Neuronal stem cell (in vitro differentiated cells): ENCODE data around the gene GHITM.
"Not testable (repeated sequence)": the region's sequence is repeated elsewhere in the genome, so short reads cannot be mapped to it uniquely, and the experiment has no call there.

Source experiments
- DNase-seq: peaks from one replicate; pipeline ENCODE4 v3.0.0-alpha.2; 2013; ENCODE audit warnings: low spot score
- H2AFZ ChIP-seq: one replicate; pipeline ENCODE4 v1.6.1; 2013; ENCODE audit warnings: mild to moderate bottlenecking, low read length, inconsistent platforms
- H2AK5ac ChIP-seq: 2 replicates; pipeline ENCODE4 v1.6.1; 2013; ENCODE audit warnings: low read depth, mild to moderate bottlenecking, inconsistent platforms, low read length, moderate library complexity, mixed read lengths
- H2BK120ac ChIP-seq: 2 replicates; pipeline ENCODE4 v1.6.1; 2013; ENCODE audit warnings: low read depth, mild to moderate bottlenecking, inconsistent platforms, low read length, moderate library complexity, mixed read lengths
- H2BK12ac ChIP-seq: one replicate; pipeline ENCODE4 v1.6.1; 2013; ENCODE audit warnings: low read length, inconsistent platforms
- H2BK15ac ChIP-seq: 2 replicates; pipeline ENCODE4 v1.6.1; 2013; ENCODE audit warnings: mild to moderate bottlenecking, low read length, inconsistent platforms, mixed read lengths
- H2BK5ac ChIP-seq: one replicate; pipeline ENCODE4 v1.6.1; 2013; ENCODE audit warnings: inconsistent platforms, mild to moderate bottlenecking, low read length, moderate library complexity
- H3K14ac ChIP-seq: one replicate; pipeline ENCODE4 v1.6.1; 2013; ENCODE audit warnings: low read length, inconsistent platforms
- H3K18ac ChIP-seq: 2 replicates; pipeline ENCODE4 v1.6.1; 2013; ENCODE audit warnings: low read length, inconsistent platforms
- H3K23ac ChIP-seq: 2 replicates; pipeline ENCODE4 v1.6.1; 2013; ENCODE audit warnings: low read depth, mild to moderate bottlenecking, mixed read lengths, low read length, inconsistent platforms; ENCODE audit not compliant: poor library complexity
- H3K27ac ChIP-seq: replicated peaks from 3 replicates; pipeline ENCODE4 v1.5.1; 2013; ENCODE audit warnings: low read length, inconsistent platforms
- H3K27me3 ChIP-seq, 3 experiments: 2 replicates each; pipeline ENCODE4 v1.6.1; 2013; ENCODE audit warnings: low read length in 3 of 3, mild to moderate bottlenecking in 2 of 3, inconsistent platforms in 1 of 3, low read depth in 1 of 3, mixed read lengths in 1 of 3, moderate library complexity in 1 of 3; ENCODE audit not compliant: control insufficient read depth in 3 of 3, insufficient read depth in 3 of 3
- H3K36me3 ChIP-seq, 2 donors: replicated peaks in 1 of 2; 2 replicates each; pipeline ENCODE4 v1.6.1; 2013; ENCODE audit warnings: low read length in 2 of 2; ENCODE audit not compliant: control insufficient read depth in 2 of 2, insufficient read depth in 2 of 2
- H3K4ac ChIP-seq: 2 replicates; pipeline ENCODE4 v1.6.1; 2013; ENCODE audit warnings: inconsistent platforms, mild to moderate bottlenecking, low read length, moderate library complexity
- H3K4me1 ChIP-seq, 2 donors: 1 replicate in 1 of 2; 2 replicates in 1 of 2; pipeline ENCODE4 v1.6.1; 2013; ENCODE audit warnings: low read length in 2 of 2, low read depth in 1 of 2; ENCODE audit not compliant: control insufficient read depth in 2 of 2, insufficient read depth in 1 of 2
- H3K4me2 ChIP-seq: one replicate; pipeline ENCODE4 v1.6.1; 2013; ENCODE audit warnings: mild to moderate bottlenecking, low read length, inconsistent platforms; ENCODE audit not compliant: insufficient read depth, poor library complexity, severe bottlenecking
- H3K4me3 ChIP-seq, 2 donors: 2 replicates each; pipeline ENCODE4 v1.5.1; 2013; ENCODE audit warnings: low read length in 2 of 2, mild to moderate bottlenecking in 2 of 2, inconsistent platforms in 1 of 2, moderate library complexity in 1 of 2
- H3K79me1 ChIP-seq: one replicate; pipeline ENCODE4 v1.6.1; 2013; ENCODE audit warnings: low read depth, mild to moderate bottlenecking, inconsistent platforms, low read length, moderate library complexity
- H3K9ac ChIP-seq: one replicate; pipeline ENCODE4 v1.6.1; 2013; ENCODE audit warnings: mild to moderate bottlenecking, low read depth, low read length, inconsistent platforms; ENCODE audit not compliant: poor library complexity
- H3K9me3 ChIP-seq, 2 donors: replicated peaks in 1 of 2; 2 replicates each; pipeline versions ENCODE3 to v1.6.1; 2013; ENCODE audit warnings: low read length in 2 of 2, mild to moderate bottlenecking in 2 of 2, inconsistent platforms in 1 of 2, low read depth in 1 of 2, mixed read lengths in 1 of 2, moderate library complexity in 1 of 2; ENCODE audit not compliant: control insufficient read depth in 2 of 2, insufficient read depth in 1 of 2
- H4K8ac ChIP-seq: one replicate; pipeline ENCODE4 v1.6.1; 2013; ENCODE audit warnings: low read depth, mild to moderate bottlenecking, inconsistent platforms, low read length, moderate library complexity
- H4K91ac ChIP-seq: one replicate; pipeline ENCODE4 v1.6.1; 2013; ENCODE audit warnings: low read length, low read depth, mild to moderate bottlenecking, inconsistent platforms; ENCODE audit not compliant: poor library complexity
- WGBS, 2 donors: extraction: QIAGEN DNeasy Blood & Tissue Kit; methylation state at CpG; one replicate each; pipeline ENCODE4 v1.1.7; 2013; ENCODE audit warnings: missing lambda C conversion rate in 2 of 2, mixed read lengths in 1 of 2; ENCODE audit not compliant: insufficient read length in 2 of 2, insufficient replicate concordance in 1 of 2; ENCODE audit errors: extremely low coverage in 2 of 2; 5-methylcytosine and 5-hydroxymethylcytosine counted together

The GHITM gene

DNA sequence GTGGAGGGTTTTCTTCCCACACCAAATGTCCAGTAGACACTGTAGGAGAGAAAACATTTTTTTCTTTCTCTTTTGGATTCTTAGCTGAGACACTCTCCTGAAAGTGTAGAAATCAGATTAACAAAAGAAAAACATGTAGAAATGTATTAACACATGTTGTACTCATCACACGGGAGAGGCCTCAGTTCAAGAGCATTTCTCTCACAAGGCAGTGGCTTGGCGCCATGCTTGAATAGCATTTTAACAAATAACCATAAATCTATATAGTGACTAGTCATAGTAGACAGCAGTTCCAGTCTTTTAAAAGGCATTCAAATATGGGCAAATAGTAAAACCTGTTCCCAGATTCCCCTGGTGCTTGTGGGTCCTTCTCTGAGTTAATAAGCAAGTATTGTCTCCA, 38.3 kb upstream of the GHITM start:
- Histone ChIP-seq H2BK15ac (no peak overlapping the region), H3K23ac (no peak overlapping the region), H3K4me2 (no peak overlapping the region), H3K27me3 (no peaks in the 10 kb centered on the region), H3K4ac (no peak overlapping the region), H3K4me1 (no peaks in the 10 kb centered on the region), H3K36me3 (no peaks in the 10 kb centered on the region), H4K8ac (no peak overlapping the region), H3K4me3 (no peak overlapping the region), H3K9ac (no peak overlapping the region), H2AK5ac (no peak overlapping the region), H2AFZ (no peak overlapping the region), H3K27ac (no peak overlapping the region), H3K9me3 (no peaks in the 10 kb centered on the region), H2BK5ac (no peak overlapping the region), H2BK12ac (no peak overlapping the region), H2BK120ac (no peak overlapping the region), H3K14ac (no peak overlapping the region), H3K79me1 (no peaks in the 10 kb centered on the region), H3K18ac (no peak overlapping the region), H4K91ac (no peak overlapping the region)
- no peak for DNase-seq
- no CpG with 5 or more reads among the region's 2 CpGs for WGBS, 2 donors

DNA sequence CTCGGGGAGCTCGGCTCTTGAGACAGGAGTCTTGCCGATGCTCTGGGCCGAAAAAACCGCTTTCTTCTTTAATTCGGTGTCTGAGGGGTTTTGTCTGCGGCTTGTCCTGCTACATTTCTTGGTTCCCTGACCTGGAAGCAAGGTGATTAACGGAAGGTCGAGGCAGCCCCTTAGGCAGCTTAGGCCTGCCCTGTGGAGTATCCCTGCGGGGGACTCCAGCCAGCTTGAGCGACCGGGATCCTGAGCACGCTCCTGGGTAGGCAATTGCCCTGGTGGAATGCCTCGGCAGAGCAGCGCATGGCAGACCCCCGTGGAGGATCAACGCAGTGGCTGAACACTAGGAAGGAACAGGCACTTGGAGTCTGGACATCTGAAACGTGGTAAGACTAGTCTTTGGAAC, 30.5 kb upstream of the GHITM start:
- Histone ChIP-seq H3K4me2 (no peak overlapping the region), H2AFZ (no peak overlapping the region), H3K23ac (no peak overlapping the region), H4K8ac (no peak overlapping the region), H2BK15ac (no peak overlapping the region), H3K9me3 (no peaks in the 10 kb centered on the region), H2BK5ac (no peak overlapping the region), H3K27me3 (no peaks in the 10 kb centered on the region), H3K27ac (no peak overlapping the region), H2BK12ac (no peak overlapping the region), H2BK120ac (no peak overlapping the region), H3K9ac (no peak overlapping the region), H2AK5ac (no peak overlapping the region), H4K91ac (no peak overlapping the region), H3K36me3 (no peaks in the 10 kb centered on the region), H3K79me1 (no peaks in the 10 kb centered on the region), H3K4ac (no peak overlapping the region), H3K14ac (no peak overlapping the region), H3K18ac (peak overlapping the region; percentile 59), H3K4me3 (no peak overlapping the region), H3K4me1 (no peaks in the 10 kb centered on the region)
- DNase-seq: no peak
- no CpG with 5 or more reads among the region's 18 CpGs for WGBS, 2 donors

DNA sequence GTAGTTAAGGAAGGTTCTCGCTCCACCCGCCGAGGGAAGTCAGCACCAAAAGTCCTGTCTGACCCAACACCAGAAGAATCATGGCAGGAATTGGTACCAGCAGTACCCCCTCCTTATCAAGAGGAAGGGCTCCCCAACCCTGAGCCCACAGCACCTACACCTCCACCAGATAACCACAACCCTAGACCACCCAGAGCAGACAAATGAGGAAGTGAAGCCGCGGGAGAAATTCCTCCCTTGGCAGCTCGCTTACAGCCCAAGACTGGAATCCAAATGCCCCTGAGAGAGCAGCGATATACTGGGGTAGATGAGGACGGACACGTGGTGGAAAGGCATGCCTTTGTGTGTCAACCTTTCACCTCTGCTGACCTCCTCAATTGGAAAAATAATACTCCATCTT, 29.5 kb upstream of the GHITM start:
- H3K4me1 ChIP-seq, H2BK5ac ChIP-seq, H3K4me3 ChIP-seq, H3K27me3 ChIP-seq, H3K79me1 ChIP-seq, H3K27ac ChIP-seq, H2BK12ac ChIP-seq, H2AK5ac ChIP-seq, H3K4ac ChIP-seq, H3K14ac ChIP-seq, H3K23ac ChIP-seq, H2BK120ac ChIP-seq, H4K91ac ChIP-seq, DNase-seq, H2AFZ ChIP-seq, H4K8ac ChIP-seq, H3K18ac ChIP-seq, H3K4me2 ChIP-seq, H3K9me3 ChIP-seq, H2BK15ac ChIP-seq, H3K36me3 ChIP-seq, H3K9ac ChIP-seq: not testable (repeated sequence)
- no CpG with 5 or more reads among the region's 9 CpGs for WGBS, 2 donors

DNA sequence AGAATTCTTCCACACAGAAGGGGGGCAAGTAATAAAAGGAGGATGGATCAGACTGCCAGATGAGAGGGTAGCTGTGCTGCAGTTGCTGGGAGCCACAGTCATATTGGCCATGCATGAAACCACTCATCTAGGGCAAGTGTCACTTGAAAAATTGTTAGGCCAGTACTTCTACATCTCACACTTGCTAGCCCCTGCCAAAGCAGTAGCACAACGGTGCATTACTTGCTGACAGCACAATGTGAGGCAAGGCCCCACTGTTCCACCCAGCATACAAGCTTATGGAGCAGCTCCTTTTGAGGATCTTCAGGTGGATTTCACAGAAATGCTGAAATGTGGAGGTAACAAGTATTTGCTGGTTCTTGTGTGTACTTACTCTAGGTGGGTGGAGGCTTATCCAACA, 25.8 kb upstream of the GHITM start:
- H3K18ac ChIP-seq, H3K27me3 ChIP-seq, H3K4me3 ChIP-seq, H3K27ac ChIP-seq, H3K9me3 ChIP-seq, H2BK120ac ChIP-seq, H2BK5ac ChIP-seq, H3K14ac ChIP-seq, H3K79me1 ChIP-seq, H3K4me1 ChIP-seq, H3K9ac ChIP-seq, H2AK5ac ChIP-seq, DNase-seq, H3K23ac ChIP-seq, H2BK15ac ChIP-seq, H3K36me3 ChIP-seq, H4K8ac ChIP-seq, H3K4ac ChIP-seq, H2BK12ac ChIP-seq, H3K4me2 ChIP-seq, H4K91ac ChIP-seq, H2AFZ ChIP-seq: not testable (repeated sequence)
- WGBS, 2 donors: no CpG with 5 or more reads among the region's 1 CpG
